Fibroblast of the aortic adventitia (primary cell): Measurements from ENCODE around the gene YKT6. TPM values are rescaled to one million over a fixed set of nuclear protein-coding genes. Genes with fewer than 3 reads are reported as not detected.

Experiments
- DNase-seq: peaks from one replicate; pipeline ENCODE4 v3.0.0-alpha.2; 2010; ENCODE audit warnings: low read depth
- H3K4me3 ChIP-seq: 2 replicates; pipeline ENCODE4 v1.5.1; 2011; ENCODE audit warnings: low read depth, mild to moderate bottlenecking, control low read depth, low read length, moderate library complexity
- CTCF ChIP-seq: IDR thresholded peaks from 2 replicates; pipeline ENCODE4 v1.5.1; 2011; ENCODE audit warnings: mild to moderate bottlenecking, low read length, control low read depth, inconsistent platforms; ENCODE audit not compliant: insufficient read depth
- total RNA-seq: library from RNA; depleted of rRNA; stranded (reverse); fragments of >200 nt; gene quantifications from 2 replicates; pipeline ENCODE4 v1.2.3, GENCODE V29; 2012; ENCODE audit warnings: low replicate concordance

The YKT6 gene
- 72.0 and 99.4 TPM in 2 replicates for total RNA-seq

- TF ChIP-seq CTCF: peak; percentile 48
- DNase-seq: peak; percentile 91
- peak within 1 kb of the TSS; percentile 99 for H3K4me3 ChIP-seq
These were observed at the start of gene YKT6 for GRCh38 chr7:44200699-44201461. TSS of gene YKT6 (plus strand) at chr7:44200978. CDS start at chr7:44201136, 158 bp downstream.

GRCh38 chr7:44151956-44152355 lies 48.8 kb upstream of the YKT6 start:
- no peak for TF ChIP-seq CTCF
- DNase-seq: no peak
- no peak overlapping the region for H3K4me3 ChIP-seq

- DNase-seq: no peak
- no peak overlapping the region for H3K4me3 ChIP-seq
- TF ChIP-seq CTCF: no peak
These were observed 47.5 kb upstream of the YKT6 start for GRCh38 chr7:44152971-44153947.

GRCh38 chr7:44153948-44154335 lies 46.8 kb upstream of the YKT6 start:
- TF ChIP-seq CTCF: no peak
- no peak for DNase-seq
- H3K4me3 ChIP-seq: no peak overlapping the region

- no peak for TF ChIP-seq CTCF
- no peak for DNase-seq
- no peak overlapping the region for H3K4me3 ChIP-seq
These were observed 46.1 kb upstream of the YKT6 start for GRCh38 chr7:44154703-44155102.

GRCh38 chr7:44155191-44156185 lies 45.3 kb upstream of the YKT6 start:
- no peak for TF ChIP-seq CTCF
- H3K4me3 ChIP-seq: no peak overlapping the region
- no peak for DNase-seq
